ENCODE data around the gene NCBP3. TPM values are rescaled to one million over a fixed set of nuclear protein-coding genes. Genes with fewer than 3 reads are reported as not detected.
A peak's percentile ranks its signal among the peaks of the same experiment; 100 is the strongest.

NCBP3 gene
- total and polyA plus RNA-seq, 9 of the 15 experiments (the other 6 are each of a cell fraction or from before 2014, with no cell fraction given), result 3.1 to 25.5 (median 20.5) TPM

DNA sequence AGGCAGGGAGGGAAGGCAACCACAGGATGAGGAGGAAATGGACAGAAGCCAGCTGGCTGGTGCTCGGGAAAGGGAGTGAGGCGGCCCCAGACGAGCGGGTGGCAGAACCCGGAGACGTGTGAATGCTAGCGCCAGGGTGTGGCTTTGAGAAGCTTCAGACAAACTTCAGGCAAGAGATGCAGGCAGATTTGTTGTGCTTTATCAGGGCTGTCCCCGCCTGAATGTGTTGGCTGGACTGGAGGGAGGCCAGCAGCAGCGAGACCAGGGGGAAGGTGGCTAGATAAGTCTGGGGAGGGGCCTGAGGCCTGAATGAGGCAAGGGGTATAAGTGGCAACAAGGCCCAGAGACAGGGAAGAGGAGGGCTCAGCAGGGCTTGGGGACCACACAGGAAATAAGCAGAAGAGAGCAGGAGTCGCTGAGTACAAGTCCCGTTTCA is 24.8 kb upstream of the NCBP3 start (continued):
- TF ChIP-seq, protein P1, sequence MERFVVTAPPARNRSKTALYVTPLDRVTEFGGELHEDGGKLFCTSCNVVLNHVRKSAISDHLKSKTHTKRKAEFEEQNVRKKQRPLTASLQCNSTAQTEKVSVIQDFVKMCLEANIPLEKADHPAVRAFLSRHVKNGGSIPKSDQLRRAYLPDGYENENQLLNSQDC (CRISPR knock-in tag; IDR thresholded peaks at IDR 0.05), result no peak
- TF ChIP-seq KDM1A (IDR thresholded peaks at IDR 0.05) (no peak), CBFA2T3 (IDR thresholded peaks at IDR 0.05) (peak; percentile 43), SMAD3 (CRISPR knock-in tag; conservative IDR thresholded peaks at IDR 0.05) (no peak), SAFB (IDR thresholded peaks at IDR 0.05; ENCODE audit: borderline replicate concordance, low read depth, low read length) (no peak), ZNF75A (CRISPR knock-in tag; IDR thresholded peaks at IDR 0.05) (no peak), MAFF (IDR thresholded peaks at IDR 0.05; ENCODE audit: low read length) (no peak), ZNF384 (IDR thresholded peaks at IDR 0.05; ENCODE audit: low read depth, low read length) (peak; percentile 16; the same call in 1 of the 2 replicates), CTBP1 (IDR thresholded peaks at IDR 0.05; ENCODE audit: borderline replicate concordance) (peak; percentile 13; the same call in 1 of the 2 replicates), ZKSCAN8 (CRISPR knock-in tag; IDR thresholded peaks at IDR 0.05) (no peak), DPF2 (IDR thresholded peaks at IDR 0.05) (peak; percentile 47; the same call in 1 of the 2 replicates), TGIF2 (CRISPR knock-in tag; IDR thresholded peaks at IDR 0.05) (no peak), U2AF2 (optimal IDR thresholded peaks at IDR 0.05; ENCODE audit: low read depth, low read length) (no peak)
- TF ChIP-seq, protein P2, sequence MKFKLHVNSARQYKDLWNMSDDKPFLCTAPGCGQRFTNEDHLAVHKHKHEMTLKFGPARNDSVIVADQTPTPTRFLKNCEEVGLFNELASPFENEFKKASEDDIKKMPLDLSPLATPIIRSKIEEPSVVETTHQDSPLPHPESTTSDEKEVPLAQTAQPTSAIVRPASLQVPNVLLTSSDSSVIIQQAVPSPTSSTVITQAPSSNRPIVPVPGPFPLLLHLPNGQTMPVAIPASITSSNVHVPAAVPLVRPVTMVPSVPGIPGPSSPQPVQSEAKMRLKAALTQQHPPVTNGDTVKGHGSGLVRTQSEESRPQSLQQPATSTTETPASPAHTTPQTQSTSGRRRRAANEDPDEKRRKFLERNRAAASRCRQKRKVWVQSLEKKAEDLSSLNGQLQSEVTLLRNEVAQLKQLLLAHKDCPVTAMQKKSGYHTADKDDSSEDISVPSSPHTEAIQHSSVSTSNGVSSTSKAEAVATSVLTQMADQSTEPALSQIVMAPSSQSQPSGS (CRISPR knock-in tag; IDR thresholded peaks at IDR 0.05), result no peak
- TF ChIP-seq, protein P3, sequence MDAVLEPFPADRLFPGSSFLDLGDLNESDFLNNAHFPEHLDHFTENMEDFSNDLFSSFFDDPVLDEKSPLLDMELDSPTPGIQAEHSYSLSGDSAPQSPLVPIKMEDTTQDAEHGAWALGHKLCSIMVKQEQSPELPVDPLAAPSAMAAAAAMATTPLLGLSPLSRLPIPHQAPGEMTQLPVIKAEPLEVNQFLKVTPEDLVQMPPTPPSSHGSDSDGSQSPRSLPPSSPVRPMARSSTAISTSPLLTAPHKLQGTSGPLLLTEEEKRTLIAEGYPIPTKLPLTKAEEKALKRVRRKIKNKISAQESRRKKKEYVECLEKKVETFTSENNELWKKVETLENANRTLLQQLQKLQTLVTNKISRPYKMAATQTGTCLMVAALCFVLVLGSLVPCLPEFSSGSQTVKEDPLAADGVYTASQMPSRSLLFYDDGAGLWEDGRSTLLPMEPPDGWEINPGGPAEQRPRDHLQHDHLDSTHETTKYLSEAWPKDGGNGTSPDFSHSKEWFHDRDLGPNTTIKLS (IDR thresholded peaks at IDR 0.05; ENCODE audit: borderline replicate concordance, low read depth), result no peak
